ENCODE results near the gene DDX51. TPM values are rescaled to one million over a fixed set of nuclear protein-coding genes. Genes with fewer than 3 reads are reported as not detected.

The DDX51 gene
- total RNA-seq, 1 experiment from 2014 or later = 26.7 TPM

- Histone ChIP-seq H4K20me1 (ENCODE audit: low read length) (no peaks in the 10 kb centered on the region), H3K9me3 (ENCODE audit: low read length) (no peaks in the 10 kb centered on the region), H3K79me2 (ENCODE audit: low read length) (no peaks in the 10 kb centered on the region), H3K9ac (ENCODE audit: low read length) (no peak overlapping the region), H3K27me3 (ENCODE audit: low read length) (no peaks in the 10 kb centered on the region), H3K4me1 (ENCODE audit: insufficient read depth, low read length) (peaks cover 3% of the 10 kb centered on the region; the same call in 1 of the 2 replicates), H3K27ac (ENCODE audit: low read length) (no peak overlapping the region), H3K9me2 (replicated peaks; ENCODE audit: low read length) (no peaks in the 10 kb centered on the region), H3K36me3 (ENCODE audit: low read depth, low read length) (peaks cover 19% of the 10 kb centered on the region), H3K4me3 (ENCODE audit: low read length) (no peak overlapping the region), H3F3A (ENCODE audit: low read length, unreplicated experiment) (no peaks in the 10 kb centered on the region), H2AFZ (ENCODE audit: low read length) (no peak overlapping the region), H3K4me2 (ENCODE audit: low read length) (no peak overlapping the region)
- BruUV-seq (replicated peaks) = no TSS peak
- CTCF ChIA-PET = no interaction called here
- POLR2A ChIA-PET (ENCODE audit: unreplicated experiment) = no interaction called here
- intact Hi-C loops (cut with micrococcal nuclease) = no loop called here
- DNase-seq = no peak
- ATAC-seq = no peak
- TF ChIP-seq EZH2phosphoT487 (IDR thresholded peaks at IDR 0.05; ENCODE audit: borderline replicate concordance, low read length) = no peak
- TF ChIP-seq CTCF (conservative IDR thresholded peaks at IDR 0.05; ENCODE audit: low read depth, low read length) = no peak
- no peak for TF ChIP-seq EZH2 (IDR thresholded peaks at IDR 0.05; ENCODE audit: low read length, unreplicated experiment)
These were observed 12.2 kb downstream of the DDX51 start for GRCh38 chr12:132131952-132132351.

DNA sequence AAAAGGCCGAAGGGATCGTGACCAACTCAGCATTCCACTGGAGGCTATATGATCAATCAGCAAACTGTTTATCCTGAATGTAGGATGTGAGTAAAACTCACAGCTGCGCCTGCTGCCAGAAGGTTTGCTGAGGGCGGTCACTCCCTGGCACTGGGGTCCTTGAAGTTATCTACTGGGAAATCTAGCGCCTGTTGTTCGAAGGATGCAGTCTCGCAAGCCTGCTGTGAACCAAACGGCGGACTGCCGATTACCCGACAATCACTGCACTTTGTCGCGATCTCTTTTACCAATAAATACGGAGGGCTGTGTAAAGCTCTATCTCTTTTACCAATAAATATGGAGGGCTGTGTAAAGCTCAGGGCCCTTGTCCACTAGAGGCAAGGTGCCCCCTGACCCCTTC, 12.9 kb downstream of the DDX51 start:
- BruUV-seq (replicated peaks) = no TSS peak
- intact Hi-C loops (cut with micrococcal nuclease) = no loop called here
- no peak overlapping the region for H3K4me3 ChIP-seq (ENCODE audit: low read length)
- ATAC-seq (no peak), DNase-seq (no peak)
- H2AFZ ChIP-seq (ENCODE audit: low read length) = no peak overlapping the region
- H3K9ac ChIP-seq (ENCODE audit: low read length) = no peak overlapping the region
- peaks cover 26% of the 10 kb centered on the region for H3K36me3 ChIP-seq (ENCODE audit: low read depth, low read length)
- POLR2A ChIA-PET (ENCODE audit: unreplicated experiment) = no interaction called here
- H3K27me3 ChIP-seq (ENCODE audit: low read length) = no peaks in the 10 kb centered on the region
- no peaks in the 10 kb centered on the region for H3K9me2 ChIP-seq (replicated peaks; ENCODE audit: low read length)
- H3K79me2 ChIP-seq (ENCODE audit: low read length) = no peaks in the 10 kb centered on the region
- H3K27ac ChIP-seq (ENCODE audit: low read length) = no peak overlapping the region
- no peaks in the 10 kb centered on the region for H4K20me1 ChIP-seq (ENCODE audit: low read length)
- H3F3A ChIP-seq (ENCODE audit: low read length, unreplicated experiment) = no peaks in the 10 kb centered on the region
- TF ChIP-seq EZH2phosphoT487 (IDR thresholded peaks at IDR 0.05; ENCODE audit: borderline replicate concordance, low read length) = no peak
- H3K4me2 ChIP-seq (ENCODE audit: low read length) = no peak overlapping the region
- H3K4me1 ChIP-seq (ENCODE audit: insufficient read depth, low read length) = peaks cover 3% of the 10 kb centered on the region; the same call in 1 of the 2 replicates
- no peaks in the 10 kb centered on the region for H3K9me3 ChIP-seq (ENCODE audit: low read length)
- CTCF ChIA-PET = no interaction called here

DNA sequence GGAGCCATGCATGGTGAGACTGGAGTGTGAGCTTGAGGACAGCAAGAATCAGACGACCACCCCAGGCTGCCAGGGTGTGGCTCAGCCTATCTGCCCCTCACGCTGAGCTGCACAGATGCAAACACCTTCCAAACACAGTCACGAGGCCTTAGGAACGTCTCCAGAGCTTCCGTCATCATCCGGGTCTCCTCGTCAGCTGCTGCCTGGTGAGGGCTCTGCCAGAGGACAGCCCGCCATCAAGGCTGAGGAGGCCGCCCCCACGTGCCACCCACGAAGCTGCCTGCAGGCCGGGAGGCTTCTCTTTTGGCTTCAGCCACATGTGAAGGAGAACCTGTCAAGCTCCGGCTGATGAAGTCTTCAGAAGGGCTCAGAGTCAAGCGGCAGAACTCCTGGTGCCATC, 13.4 kb downstream of the DDX51 start:
- H3F3A ChIP-seq (ENCODE audit: low read length, unreplicated experiment) = no peaks in the 10 kb centered on the region
- DNase-seq (no peak), ATAC-seq (no peak)
- no peak overlapping the region for H2AFZ ChIP-seq (ENCODE audit: low read length)
- ChIA-PET CTCF (no interaction called here), POLR2A (ENCODE audit: unreplicated experiment) (no interaction called here)
- no peaks in the 10 kb centered on the region for H4K20me1 ChIP-seq (ENCODE audit: low read length)
- H3K27me3 ChIP-seq (ENCODE audit: low read length) = no peaks in the 10 kb centered on the region
- H3K27ac ChIP-seq (ENCODE audit: low read length) = no peak overlapping the region
- H3K4me2 ChIP-seq (ENCODE audit: low read length) = no peak overlapping the region
- intact Hi-C loops (cut with micrococcal nuclease) = no loop called here
- H3K9me3 ChIP-seq (ENCODE audit: low read length) = no peaks in the 10 kb centered on the region
- H3K4me3 ChIP-seq (ENCODE audit: low read length) = no peak overlapping the region
- H3K36me3 ChIP-seq (ENCODE audit: low read depth, low read length) = peaks cover 32% of the 10 kb centered on the region
- H3K79me2 ChIP-seq (ENCODE audit: low read length) = no peaks in the 10 kb centered on the region
- TF ChIP-seq CTCF (conservative IDR thresholded peaks at IDR 0.05; ENCODE audit: low read depth, low read length) = no peak
- TF ChIP-seq EZH2 (IDR thresholded peaks at IDR 0.05; ENCODE audit: low read length, unreplicated experiment) = no peak
- no peak for TF ChIP-seq EZH2phosphoT487 (IDR thresholded peaks at IDR 0.05; ENCODE audit: borderline replicate concordance, low read length)
- peaks cover 3% of the 10 kb centered on the region; the same call in 1 of the 2 replicates for H3K4me1 ChIP-seq (ENCODE audit: insufficient read depth, low read length)
- H3K9ac ChIP-seq (ENCODE audit: low read length) = no peak overlapping the region
- BruUV-seq (replicated peaks) = no TSS peak
- H3K9me2 ChIP-seq (replicated peaks; ENCODE audit: low read length) = no peaks in the 10 kb centered on the region

Data from PC-3 (cell line).